Activated CD4-positive, alpha-beta T cell treated with anti-CD3 and anti-CD28 coated beads, Interleukin-2, amount 50 U/mL, for 4 hours (primary cell): ENCODE data around the gene GRAP2.

Experiments used
- DNase-seq, 2 experiments: peaks; one replicate each; pipeline ENCODE4 v3.0.0-alpha.2; 2020

Gene GRAP2

DNA sequence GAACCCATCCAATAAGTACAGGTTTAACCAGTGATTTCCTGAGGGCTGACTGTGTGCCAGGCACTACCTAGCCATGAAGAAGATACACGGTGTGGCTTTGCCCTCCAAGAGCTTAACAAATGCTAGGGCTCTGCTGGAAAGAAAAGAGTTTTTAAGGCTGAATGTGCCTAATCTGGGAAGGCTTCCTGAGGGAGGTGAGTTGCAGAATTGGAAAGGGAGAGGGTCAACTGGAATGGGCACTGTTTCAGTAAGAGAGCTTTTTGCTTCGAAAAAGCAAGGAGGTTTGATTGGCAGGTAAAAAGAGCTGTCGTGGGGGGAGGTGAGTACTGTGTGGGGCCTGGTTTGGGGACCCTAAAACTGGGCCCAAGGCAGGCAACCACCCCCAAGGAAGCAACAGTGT, 96.5 kb downstream of the GRAP2 start:
- DNase-seq = no peak

DNA sequence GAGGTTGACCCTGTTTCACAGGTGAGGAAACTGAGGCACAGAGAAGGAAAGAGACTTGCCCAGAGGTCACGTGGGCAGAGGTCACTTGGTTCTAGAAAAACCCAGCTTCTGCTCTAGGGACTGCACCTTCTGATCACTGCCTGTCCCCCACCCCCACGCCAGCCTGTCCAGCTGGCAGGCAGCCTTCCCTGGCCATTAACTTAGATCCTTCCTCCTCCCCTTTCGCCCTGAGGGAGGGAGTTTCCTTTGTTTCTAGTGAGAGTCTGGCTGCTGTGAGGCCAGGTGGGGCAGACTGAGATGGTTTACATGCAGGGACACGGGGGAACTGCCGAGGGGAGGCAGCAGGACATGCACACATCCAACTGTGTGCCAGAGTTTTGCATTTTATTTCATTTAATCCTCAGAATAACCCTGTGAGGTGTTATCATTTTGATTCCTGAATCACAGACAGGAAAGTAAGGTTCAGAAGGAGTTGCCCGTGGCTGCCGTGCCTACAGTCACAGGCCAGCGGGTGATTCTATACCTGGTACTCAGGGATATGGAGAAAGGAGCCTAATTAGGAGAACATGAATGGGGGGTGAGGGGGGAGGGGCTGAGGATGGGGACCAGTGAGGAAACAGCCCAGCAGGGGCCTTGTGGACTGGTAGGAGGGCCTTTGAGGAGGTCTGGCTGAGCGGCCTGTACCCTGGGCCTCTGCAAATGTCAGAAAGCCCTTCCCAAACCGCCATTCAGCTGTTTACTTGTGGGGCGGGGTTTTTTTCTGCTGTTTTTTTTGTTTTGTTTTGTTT, 97.2 kb downstream of the GRAP2 start:
- DNase-seq = no peak

- no peak for DNase-seq
These were observed 98.4 kb downstream of the GRAP2 start for GRCh38 chr22:39999144-39999757.

DNA sequence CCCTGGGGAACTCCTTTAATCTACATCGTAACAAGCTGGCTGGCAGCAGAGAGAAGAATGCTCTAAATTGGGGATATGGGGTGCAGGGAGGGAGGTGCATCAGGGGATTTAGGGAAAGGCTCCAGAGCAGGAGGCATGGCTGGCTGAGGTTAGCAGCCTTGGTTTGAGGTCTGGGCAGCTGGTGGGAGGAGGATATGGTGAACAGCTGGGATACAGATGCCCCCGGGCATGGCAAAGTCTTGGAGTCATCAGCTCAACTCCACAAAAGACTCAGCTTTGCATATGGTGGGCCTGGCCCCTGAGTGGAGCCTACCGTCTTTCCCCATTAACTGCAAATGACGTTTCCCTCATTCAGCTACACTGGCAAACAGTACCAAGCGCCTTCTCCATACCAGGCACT, 99.3 kb downstream of the GRAP2 start:
- no peak for DNase-seq

DNA sequence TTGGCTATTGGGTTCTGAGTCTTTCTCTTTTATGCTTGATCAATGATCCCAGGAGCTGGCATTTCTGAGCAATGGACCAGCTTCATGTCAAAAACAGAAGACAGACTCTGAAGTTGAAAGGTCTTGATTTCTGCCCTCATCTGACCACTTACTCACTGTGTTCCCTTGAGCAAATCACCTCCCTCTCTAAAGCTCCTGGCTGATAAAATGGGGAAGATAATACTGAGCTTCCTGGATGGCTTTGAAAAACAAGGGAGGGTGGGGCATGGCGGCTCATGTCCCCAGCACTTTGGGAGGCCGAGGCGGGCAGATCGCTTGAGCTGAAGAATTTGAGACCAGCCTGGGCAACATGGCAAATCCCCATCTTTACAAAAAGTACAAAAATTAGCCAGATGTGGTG, 100.2 kb downstream of the GRAP2 start:
- no peak for DNase-seq

DNA sequence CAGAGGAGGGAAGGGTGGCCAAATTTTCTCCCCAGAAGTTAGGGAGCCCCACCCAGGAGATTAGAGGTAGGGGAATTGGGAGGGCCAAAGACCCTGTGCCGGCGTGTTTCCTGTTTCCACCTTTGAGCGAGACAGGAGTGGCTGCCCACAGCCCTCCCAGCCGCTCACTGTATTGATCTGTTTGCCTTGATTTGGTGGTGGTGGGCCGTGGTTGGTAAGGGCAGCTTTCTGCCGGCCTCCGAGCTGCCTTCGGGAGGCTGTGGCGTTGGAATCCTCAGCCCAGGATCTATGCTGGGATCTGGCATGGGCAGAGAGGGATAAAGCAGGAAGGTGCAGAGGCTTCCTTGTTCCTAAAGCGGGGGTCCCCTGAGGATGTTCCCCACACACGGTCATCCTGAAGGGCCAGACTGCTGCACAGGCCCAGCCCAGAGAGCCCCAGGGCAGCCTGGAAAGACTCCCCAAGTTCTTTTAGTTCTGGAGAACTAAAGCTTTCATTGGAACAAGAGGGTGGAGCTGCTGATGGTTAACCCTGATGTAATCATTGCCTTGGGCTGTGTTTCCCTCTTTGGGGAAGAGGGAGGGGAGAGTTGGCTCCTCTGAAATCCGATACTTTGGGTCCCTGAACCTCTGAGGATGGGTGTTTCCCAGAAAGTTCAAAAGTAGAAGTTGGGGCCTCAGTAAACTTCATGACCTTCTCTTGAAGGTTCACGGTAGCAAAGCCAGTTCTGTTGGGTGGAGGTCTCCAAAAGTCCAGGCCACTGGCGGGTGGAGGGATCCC, 101.1 kb downstream of the GRAP2 start:
- no peak for DNase-seq

DNA sequence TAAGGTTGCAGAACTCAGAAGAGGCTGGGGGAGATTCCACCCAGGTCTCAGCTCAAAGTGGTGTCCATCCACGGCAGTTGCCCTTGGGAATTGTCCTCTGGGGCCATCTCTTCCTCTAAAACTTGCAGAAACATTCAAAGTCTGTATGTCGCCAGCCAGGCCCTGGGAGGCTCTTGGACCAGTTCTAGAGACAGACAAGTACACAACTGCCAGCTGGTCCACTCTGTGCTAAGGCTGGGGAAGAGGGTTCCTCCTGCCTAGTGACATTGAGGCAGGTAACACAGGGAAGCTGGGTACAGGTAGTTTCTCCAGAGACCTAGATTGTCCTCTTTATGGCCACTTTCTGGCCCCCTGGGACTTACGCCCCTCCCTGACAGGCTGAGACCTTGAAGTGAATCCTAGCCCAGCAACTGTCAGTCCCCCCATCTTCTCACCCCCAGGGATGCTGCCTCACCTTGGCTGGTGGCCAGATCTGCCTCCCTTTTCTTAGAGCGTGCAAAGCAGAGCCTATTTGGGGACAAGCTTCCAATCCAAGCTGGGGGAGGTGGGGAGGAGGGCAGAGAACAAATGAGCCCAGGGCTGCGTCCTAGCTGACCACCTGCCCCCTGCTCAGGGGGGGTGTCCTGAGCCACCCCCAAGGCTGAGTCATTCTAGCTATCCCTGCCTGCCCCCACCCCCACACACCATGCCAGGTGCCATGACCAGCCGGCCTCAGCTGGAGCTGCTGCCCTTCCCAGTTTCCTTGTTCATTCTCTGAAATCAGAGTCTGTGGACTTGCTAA, 102.2 kb downstream of the GRAP2 start:
- no peak for DNase-seq

DNA sequence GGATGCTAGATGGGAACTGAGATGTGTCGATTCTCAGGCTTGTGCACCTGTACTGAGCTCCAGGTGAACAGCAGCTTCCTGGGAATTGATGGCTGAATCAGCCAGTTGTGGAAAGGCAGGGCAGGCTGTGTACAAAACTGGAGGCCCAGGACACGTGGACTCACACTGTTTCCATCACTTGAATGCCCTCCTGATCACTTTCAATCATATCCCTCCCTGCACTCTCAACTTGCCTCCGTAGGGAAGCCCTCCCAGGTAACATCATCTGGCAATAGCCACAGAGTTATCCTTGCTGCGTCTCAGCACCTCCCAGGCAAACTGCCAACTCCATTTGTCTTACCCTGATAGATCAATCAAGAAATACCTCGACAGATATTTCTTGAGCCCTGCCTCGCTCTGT, 104.0 kb downstream of the GRAP2 start:
- DNase-seq = no peak

- no peak for DNase-seq
These were observed 105.8 kb downstream of the GRAP2 start for GRCh38 chr22:40006641-40007040.

DNA sequence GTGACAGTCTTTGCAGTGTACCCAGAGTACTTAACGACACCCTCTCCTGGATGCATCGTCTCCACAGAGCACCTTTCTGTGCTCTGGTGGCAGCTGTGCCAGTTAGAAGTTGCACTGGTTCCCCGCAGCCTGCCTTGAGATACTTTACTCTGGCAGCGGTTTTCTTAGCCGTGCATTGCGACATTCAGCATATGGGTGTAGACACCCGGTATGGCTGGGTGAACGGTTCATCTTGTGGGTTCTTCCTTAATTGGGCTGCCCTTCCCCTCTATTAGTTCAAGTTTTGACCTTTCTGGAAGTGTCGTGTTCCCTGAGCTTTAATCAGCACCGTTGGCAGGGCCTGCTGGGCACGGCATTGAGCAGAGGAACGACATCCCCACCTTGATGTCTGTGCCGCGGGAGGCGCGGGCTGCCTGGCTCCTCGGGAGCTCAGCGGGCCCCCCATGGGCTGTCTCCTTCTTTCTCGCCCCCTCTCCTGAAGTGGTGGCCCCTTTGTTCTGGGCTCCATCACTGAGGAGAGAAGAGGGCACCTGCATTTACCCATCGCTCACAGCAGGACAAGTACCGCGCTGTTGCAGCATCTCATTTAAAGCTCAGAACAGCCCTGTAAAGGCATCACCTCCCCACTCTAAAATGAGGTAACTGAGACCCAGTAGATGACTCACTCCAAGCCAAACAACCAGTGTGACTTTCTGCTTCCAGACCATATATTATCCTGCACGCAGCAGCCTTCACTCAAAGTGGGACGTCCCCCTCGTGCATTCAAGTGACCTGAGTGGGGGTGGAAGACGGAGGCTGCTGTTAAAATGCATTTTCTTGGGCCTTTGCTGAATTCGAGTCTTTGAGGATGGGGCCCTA, 107.2 kb downstream of the GRAP2 start:
- DNase-seq = no peak

GRCh38 chr22:40008726-40009291, 107.9 kb downstream of the GRAP2 start:
- no peak for DNase-seq

DNA sequence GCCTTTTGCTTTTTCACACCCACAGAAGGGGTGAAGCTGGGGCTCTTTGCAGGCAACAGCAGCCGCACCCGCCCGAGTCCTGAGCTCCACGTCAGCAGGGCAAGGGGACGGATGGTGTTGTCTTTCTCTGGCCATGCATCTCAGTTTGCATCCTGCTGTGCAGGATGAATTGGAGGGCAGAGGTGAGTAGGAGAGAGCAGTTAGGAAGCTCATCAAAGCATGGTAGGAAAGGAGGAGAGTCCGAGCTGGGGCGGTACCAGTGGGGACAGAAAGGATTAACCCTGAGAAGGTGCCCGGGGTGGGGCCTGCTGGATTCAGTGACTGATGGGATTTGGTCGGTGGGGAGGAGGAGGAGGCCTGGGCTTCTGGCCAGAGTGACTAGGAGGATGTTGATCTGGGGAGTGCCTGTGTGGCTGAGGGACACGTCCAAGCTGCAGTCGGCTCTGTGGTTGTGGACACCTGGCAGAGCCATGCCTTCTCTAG, 108.4 kb downstream of the GRAP2 start:
- no peak for DNase-seq

DNA sequence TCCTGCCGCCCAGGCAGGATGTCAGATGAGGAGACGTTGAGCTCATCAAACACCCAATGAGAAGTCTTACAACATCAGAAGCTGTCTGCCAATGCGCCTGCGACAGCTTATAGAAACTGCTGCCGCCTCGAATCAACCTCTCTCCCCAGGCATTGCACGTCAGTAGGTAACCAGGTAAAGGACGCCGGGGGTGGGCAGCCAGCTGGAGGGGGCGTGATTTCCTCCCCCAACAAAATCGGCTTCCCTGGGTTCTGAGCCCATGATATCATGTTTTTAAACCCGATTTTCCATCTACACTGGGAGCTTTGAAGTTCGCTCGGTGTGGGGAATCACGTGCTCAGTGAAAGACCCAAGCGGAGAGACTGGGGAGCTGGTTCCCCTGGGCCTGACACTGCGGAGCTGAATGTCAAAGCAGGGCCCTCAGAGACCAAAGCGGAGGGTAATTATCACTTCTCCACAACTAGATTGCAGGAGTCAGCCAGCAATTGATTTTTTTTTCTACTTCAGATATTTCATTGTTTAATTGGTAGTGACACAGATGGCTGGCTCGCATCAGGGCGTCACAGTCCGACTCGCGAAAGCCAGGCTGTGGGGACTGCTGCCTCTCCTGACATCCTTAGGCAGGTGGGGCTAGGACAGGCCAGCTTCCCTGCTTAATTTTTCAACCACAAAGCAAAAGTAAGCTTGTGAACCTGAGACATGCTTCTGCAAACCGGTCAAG, 109.2 kb downstream of the GRAP2 start:
- peak; percentile 25 to 29 for DNase-seq

GRCh38 chr22:40010746-40011145, 109.9 kb downstream of the GRAP2 start:
- no peak for DNase-seq

GRCh38 chr22:40014667-40015248, 113.9 kb downstream of the GRAP2 start:
- no peak for DNase-seq

- no peak for DNase-seq
These were observed 114.6 kb downstream of the GRAP2 start for GRCh38 chr22:40015358-40015976.

DNA sequence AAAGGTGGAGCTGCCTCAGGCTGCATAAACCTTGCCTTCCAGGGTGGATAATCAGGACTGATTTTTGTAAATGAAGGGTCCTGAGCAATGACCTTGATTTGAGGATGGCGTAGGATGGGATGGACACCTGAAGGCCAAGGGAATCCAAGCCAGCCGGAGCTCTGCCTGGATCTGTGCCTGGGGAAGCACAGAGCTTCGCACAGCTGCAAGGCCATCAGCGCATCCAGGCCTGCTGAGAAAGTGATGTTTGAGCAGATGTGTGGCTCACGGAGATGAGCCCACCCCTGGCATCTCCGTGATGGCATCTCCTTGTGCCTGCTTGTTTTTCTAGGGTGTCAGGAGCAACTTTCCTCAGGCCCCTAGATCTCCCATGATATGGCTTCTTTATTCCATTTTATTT, 117.2 kb downstream of the GRAP2 start:
- no peak for DNase-seq

DNA sequence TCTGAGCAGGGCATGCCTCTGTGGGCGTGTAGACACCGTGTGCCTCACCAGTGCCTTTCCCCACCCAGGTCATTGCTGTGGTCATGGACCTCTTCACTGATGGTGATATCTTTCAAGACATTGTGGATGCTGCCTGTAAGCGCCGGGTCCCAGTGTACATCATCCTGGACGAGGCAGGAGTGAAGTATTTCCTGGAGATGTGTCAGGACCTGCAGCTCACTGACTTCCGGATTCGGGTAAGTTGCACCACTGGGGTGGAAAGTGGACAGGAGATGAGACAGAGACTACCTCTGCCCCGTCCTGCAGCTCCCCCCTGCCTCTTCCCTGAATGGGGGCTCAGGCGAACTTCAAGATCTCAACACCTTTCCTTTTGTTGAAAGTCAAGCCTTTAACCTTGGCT, 118.2 kb downstream of the GRAP2 start:
- no peak for DNase-seq

GRCh38 chr22:40020956-40021355, 120.1 kb downstream of the GRAP2 start:
- no peak for DNase-seq

- no peak for DNase-seq
These were observed 120.6 kb downstream of the GRAP2 start for GRCh38 chr22:40021401-40022000.
